HG03439 (cell line): ENCODE measurements around the gene RAB6B.

Experiments
- ATAC-seq: cut with Tn5 transposase; IDR thresholded peaks from one replicate; pipeline ENCODE4 v1.9.1; 2021; ENCODE audit warnings: mild to moderate bottlenecking, moderate library complexity; ENCODE audit not compliant: unreplicated experiment

Gene RAB6B

DNA sequence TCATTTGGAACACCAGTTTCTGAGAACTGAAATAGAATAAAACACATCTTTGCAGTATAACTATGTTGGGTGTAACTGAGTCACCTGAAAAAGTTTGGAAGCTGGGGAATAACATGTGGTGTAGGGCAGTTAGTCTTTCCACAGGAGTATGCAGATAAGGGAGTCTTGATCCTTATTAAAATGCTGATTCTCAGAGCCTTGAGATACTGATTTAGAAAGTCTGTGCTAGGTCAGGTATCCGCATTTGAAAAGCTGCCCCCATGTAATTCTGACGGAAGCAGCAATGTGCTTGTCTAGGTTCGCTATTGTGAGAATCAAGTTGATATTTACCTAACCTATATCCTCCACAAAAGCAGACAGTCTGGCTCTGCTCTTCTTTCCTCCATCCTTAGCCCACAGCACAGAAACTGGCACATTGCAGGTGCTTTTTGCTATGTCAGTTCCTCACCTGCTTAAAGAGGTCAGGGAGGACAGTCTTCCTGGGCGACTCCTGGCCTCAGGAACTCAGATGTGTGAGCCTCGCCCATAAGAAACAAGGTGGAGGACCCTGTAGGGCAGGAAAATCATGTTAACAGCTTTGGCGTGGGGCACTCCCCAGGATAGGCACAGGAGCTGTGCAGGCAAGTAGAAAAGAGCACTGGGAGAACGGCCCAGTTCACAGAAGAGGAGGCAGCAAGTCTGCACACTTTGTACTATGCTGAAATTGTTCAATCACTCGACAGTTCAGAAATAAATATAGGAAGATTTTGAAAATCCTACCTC is 117.7 kb downstream of the RAB6B start:
- no peak for ATAC-seq

DNA sequence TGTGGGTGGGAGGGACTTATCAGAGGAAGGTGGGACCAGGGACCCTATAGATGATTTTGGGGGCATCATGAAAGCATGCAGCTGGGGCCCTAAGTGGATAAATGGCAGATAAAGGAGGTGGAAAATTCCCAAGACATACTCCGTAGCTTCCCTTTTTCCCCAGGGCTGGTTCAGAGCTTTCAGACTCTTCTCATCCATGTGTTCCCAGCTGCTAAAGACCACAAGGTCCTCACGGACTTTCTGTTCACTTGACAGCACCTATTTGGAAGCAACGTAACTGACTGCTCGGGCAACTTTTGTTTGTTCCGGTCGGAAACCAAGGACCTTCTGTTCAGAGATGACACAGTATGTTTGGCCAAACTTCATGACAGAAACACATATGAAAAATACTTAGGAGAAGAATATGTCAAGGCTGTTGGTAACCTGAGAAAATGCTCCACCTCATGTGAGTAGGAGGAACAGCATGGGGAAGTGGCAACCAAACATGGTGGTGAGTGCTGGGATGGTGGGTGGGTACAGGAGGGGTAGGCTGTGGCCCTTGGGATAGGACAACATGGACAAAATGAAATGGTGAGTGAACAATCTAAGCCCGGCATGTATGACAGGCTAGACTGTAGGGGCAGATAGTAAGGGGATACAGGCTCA is 118.8 kb downstream of the RAB6B start:
- no peak for ATAC-seq

DNA sequence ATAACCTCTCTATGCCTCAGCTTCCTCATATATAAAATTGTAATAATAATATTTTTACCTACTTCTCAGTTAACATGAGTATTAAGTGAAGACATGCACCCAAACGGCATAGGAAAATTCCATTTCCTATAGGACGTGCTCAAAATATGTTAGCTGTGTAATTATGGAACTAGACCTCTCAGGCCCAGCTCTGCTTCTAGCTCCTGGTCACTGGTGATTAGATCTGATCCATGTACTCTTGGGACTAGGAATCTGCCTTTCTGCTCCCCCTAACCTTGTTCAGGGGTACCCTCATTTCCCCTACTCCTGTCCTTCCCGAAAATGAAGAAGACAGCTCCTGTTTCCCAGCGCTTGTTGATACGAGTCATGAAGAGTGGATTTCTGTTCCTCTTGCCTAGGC is 119.8 kb downstream of the RAB6B start:
- no peak for ATAC-seq

DNA sequence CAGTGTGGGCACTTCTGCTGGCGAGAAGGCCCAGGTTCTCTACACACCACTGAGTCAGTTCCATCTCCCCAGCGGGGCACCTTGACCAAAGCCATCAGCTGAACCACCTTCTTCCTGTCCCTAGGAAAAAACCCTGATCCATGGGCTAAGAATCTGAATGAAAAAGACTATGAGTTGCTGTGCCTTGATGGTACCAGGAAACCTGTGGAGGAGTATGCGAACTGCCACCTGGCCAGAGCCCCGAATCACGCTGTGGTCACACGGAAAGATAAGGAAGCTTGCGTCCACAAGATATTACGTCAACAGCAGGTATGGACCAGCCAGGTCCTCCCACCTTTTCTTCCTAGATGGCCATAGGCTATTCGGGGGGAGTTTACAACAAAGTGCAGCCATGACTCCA is 120.4 kb downstream of the RAB6B start:
- no peak for ATAC-seq
